ENCODE results near the gene ATRN. TPM values are rescaled to one million over a fixed set of nuclear protein-coding genes. Genes with fewer than 3 reads are reported as not detected.
A peak's percentile ranks its signal among the peaks of the same experiment; 100 is the strongest.
"Not testable (repeated sequence)": the region's sequence is repeated elsewhere in the genome, so short reads cannot be mapped to it uniquely, and the experiment has no call there.

The ATRN gene
- total RNA-seq, 1 donor from 2014 or later = 11.8 TPM

GRCh38 chr20:3477003-3477860, 6.4 kb downstream of the ATRN start:
- H3K4me3 Mint-ChIP-seq; H3K9me3 Mint-ChIP-seq; H3K27me3 Mint-ChIP-seq; H3K27ac Mint-ChIP-seq; intact Hi-C loops (cut with micrococcal nuclease); H3K36me3 Mint-ChIP-seq (ENCODE audit: low read depth); DNase-seq: not testable (repeated sequence)
- peaks cover 17% of the 10 kb centered on the region for H3K4me1 Mint-ChIP-seq

GRCh38 chr20:3477861-3478544, 7.2 kb downstream of the ATRN start:
- H3K9me3 Mint-ChIP-seq = no peaks in the 10 kb centered on the region
- H3K27me3 Mint-ChIP-seq = no peaks in the 10 kb centered on the region
- intact Hi-C loops (cut with micrococcal nuclease) = no loop called here
- H3K4me1 Mint-ChIP-seq = peaks cover 11% of the 10 kb centered on the region
- H3K4me3 Mint-ChIP-seq = no peak overlapping the region
- H3K27ac Mint-ChIP-seq = no peak overlapping the region
- peak; percentile 33 for DNase-seq
- peaks cover 2% of the 10 kb centered on the region for H3K36me3 Mint-ChIP-seq (ENCODE audit: low read depth)

- Mint-ChIP-seq H3K27me3 (no peaks in the 10 kb centered on the region), H3K9me3 (no peaks in the 10 kb centered on the region), H3K4me3 (no peak overlapping the region), H3K36me3 (ENCODE audit: low read depth) (no peaks in the 10 kb centered on the region), H3K27ac (no peak overlapping the region), H3K4me1 (peaks cover 2% of the 10 kb centered on the region)
- intact Hi-C loops (cut with micrococcal nuclease) = no loop called here
- peak; percentile 32 for DNase-seq
Measured at GRCh38 chr20:3479025-3479424, 8.2 kb downstream of the ATRN start.

GRCh38 chr20:3479759-3480615, 9.2 kb downstream of the ATRN start:
- H3K36me3 Mint-ChIP-seq (ENCODE audit: low read depth) = no peaks in the 10 kb centered on the region
- DNase-seq = peak; percentile 47
- no peaks in the 10 kb centered on the region for H3K27me3 Mint-ChIP-seq
- no peak overlapping the region for H3K27ac Mint-ChIP-seq
- H3K4me3 Mint-ChIP-seq = no peak overlapping the region
- no peaks in the 10 kb centered on the region for H3K9me3 Mint-ChIP-seq
- H3K4me1 Mint-ChIP-seq = no peaks in the 10 kb centered on the region
- intact Hi-C loops (cut with micrococcal nuclease) = no loop called here

GRCh38 chr20:3483309-3483708, 12.5 kb downstream of the ATRN start:
- peaks cover 7% of the 10 kb centered on the region for H3K36me3 Mint-ChIP-seq (ENCODE audit: low read depth)
- H3K4me3 Mint-ChIP-seq = no peak overlapping the region
- H3K4me1 Mint-ChIP-seq = no peaks in the 10 kb centered on the region
- H3K27ac Mint-ChIP-seq = no peak overlapping the region
- H3K9me3 Mint-ChIP-seq = peaks cover 4% of the 10 kb centered on the region
- DNase-seq = peak; percentile 37
- no peaks in the 10 kb centered on the region for H3K27me3 Mint-ChIP-seq
- intact Hi-C loops (cut with micrococcal nuclease) = no loop called here

GRCh38 chr20:3483784-3484183, 13.0 kb downstream of the ATRN start:
- H3K27me3 Mint-ChIP-seq = no peaks in the 10 kb centered on the region
- no peak overlapping the region for H3K27ac Mint-ChIP-seq
- intact Hi-C loops (cut with micrococcal nuclease) = no loop called here
- H3K36me3 Mint-ChIP-seq (ENCODE audit: low read depth) = peaks cover 7% of the 10 kb centered on the region
- H3K4me1 Mint-ChIP-seq = no peaks in the 10 kb centered on the region
- H3K4me3 Mint-ChIP-seq = no peak overlapping the region
- DNase-seq = peak; percentile 38
- peaks cover 4% of the 10 kb centered on the region for H3K9me3 Mint-ChIP-seq

- Mint-ChIP-seq H3K27me3 (no peaks in the 10 kb centered on the region), H3K4me3 (no peak overlapping the region), H3K36me3 (ENCODE audit: low read depth) (peaks cover 9% of the 10 kb centered on the region), H3K4me1 (no peaks in the 10 kb centered on the region), H3K27ac (no peak overlapping the region), H3K9me3 (peaks cover 4% of the 10 kb centered on the region)
- intact Hi-C loops (cut with micrococcal nuclease) = no loop called here
- DNase-seq = no peak
Measured at GRCh38 chr20:3485913-3486312, 15.1 kb downstream of the ATRN start.

- intact Hi-C loops (cut with micrococcal nuclease) = no loop called here
- no peaks in the 10 kb centered on the region for H3K4me1 Mint-ChIP-seq
- H3K27me3 Mint-ChIP-seq = no peaks in the 10 kb centered on the region
- DNase-seq = no peak
- H3K4me3 Mint-ChIP-seq = no peak overlapping the region
- H3K9me3 Mint-ChIP-seq = peaks cover 4% of the 10 kb centered on the region
- no peak overlapping the region for H3K27ac Mint-ChIP-seq
- H3K36me3 Mint-ChIP-seq (ENCODE audit: low read depth) = peaks cover 9% of the 10 kb centered on the region
Measured at GRCh38 chr20:3486850-3487249, 16.0 kb downstream of the ATRN start.

GRCh38 chr20:3492669-3493068, 21.9 kb downstream of the ATRN start:
- intact Hi-C loops (cut with micrococcal nuclease) = no loop called here
- H3K9me3 Mint-ChIP-seq = peaks cover 4% of the 10 kb centered on the region
- H3K27me3 Mint-ChIP-seq = no peaks in the 10 kb centered on the region
- H3K36me3 Mint-ChIP-seq (ENCODE audit: low read depth) = peaks cover 1% of the 10 kb centered on the region
- no peak overlapping the region for H3K4me3 Mint-ChIP-seq
- no peak for DNase-seq
- H3K4me1 Mint-ChIP-seq = no peaks in the 10 kb centered on the region
- no peak overlapping the region for H3K27ac Mint-ChIP-seq

GRCh38 chr20:3494218-3494617, 23.4 kb downstream of the ATRN start:
- no peak overlapping the region for H3K4me3 Mint-ChIP-seq
- intact Hi-C loops (cut with micrococcal nuclease) = no loop called here

GRCh38 chr20:3502878-3503277, 32.1 kb downstream of the ATRN start:
- intact Hi-C loops (cut with micrococcal nuclease) = no loop called here
- Mint-ChIP-seq H3K36me3 (ENCODE audit: low read depth) (no peaks in the 10 kb centered on the region), H3K27me3 (no peaks in the 10 kb centered on the region), H3K9me3 (no peaks in the 10 kb centered on the region), H3K27ac (no peak overlapping the region), H3K4me1 (peaks cover 1% of the 10 kb centered on the region), H3K4me3 (no peak overlapping the region)
- DNase-seq = no peak

More at GRCh38 chr20:3494218-3494617, 23.4 kb downstream of the ATRN start:
- no peak for DNase-seq
- H3K27ac Mint-ChIP-seq = no peak overlapping the region
- peaks cover 4% of the 10 kb centered on the region for H3K9me3 Mint-ChIP-seq
- peaks cover 1% of the 10 kb centered on the region for H3K36me3 Mint-ChIP-seq (ENCODE audit: low read depth)
- no peaks in the 10 kb centered on the region for H3K4me1 Mint-ChIP-seq
- no peaks in the 10 kb centered on the region for H3K27me3 Mint-ChIP-seq

- Mint-ChIP-seq H3K4me3 (no peak overlapping the region), H3K9me3 (no peaks in the 10 kb centered on the region), H3K4me1 (peaks cover 4% of the 10 kb centered on the region), H3K36me3 (ENCODE audit: low read depth) (no peaks in the 10 kb centered on the region), H3K27ac (no peak overlapping the region), H3K27me3 (no peaks in the 10 kb centered on the region)
- intact Hi-C loops (cut with micrococcal nuclease) = no loop called here
- DNase-seq = no peak
Measured at GRCh38 chr20:3505148-3505547, 34.3 kb downstream of the ATRN start.

- intact Hi-C loops (cut with micrococcal nuclease) = no loop called here
- no peak for DNase-seq
- H3K27me3 Mint-ChIP-seq = no peaks in the 10 kb centered on the region
- H3K36me3 Mint-ChIP-seq (ENCODE audit: low read depth) = no peaks in the 10 kb centered on the region
- H3K9me3 Mint-ChIP-seq = no peaks in the 10 kb centered on the region
- peaks cover 4% of the 10 kb centered on the region for H3K4me1 Mint-ChIP-seq
- H3K27ac Mint-ChIP-seq = no peak overlapping the region
- H3K4me3 Mint-ChIP-seq = no peak overlapping the region
Measured at GRCh38 chr20:3509064-3509463, 38.2 kb downstream of the ATRN start.

- intact Hi-C loops (cut with micrococcal nuclease) = no loop called here
- Mint-ChIP-seq H3K27me3 (no peaks in the 10 kb centered on the region), H3K36me3 (ENCODE audit: low read depth) (no peaks in the 10 kb centered on the region), H3K4me1 (peaks cover 4% of the 10 kb centered on the region), H3K4me3 (no peak overlapping the region), H3K27ac (no peak overlapping the region), H3K9me3 (peaks cover 2% of the 10 kb centered on the region)
- no peak for DNase-seq
Measured at GRCh38 chr20:3510110-3510509, 39.3 kb downstream of the ATRN start.
